HepG2 (cell line): ENCODE measurements around the gene GON4L. TPM values are rescaled to one million over a fixed set of nuclear protein-coding genes. Genes with fewer than 3 reads are reported as not detected.

Experiments used
- ARID4A ChIP-seq: sonication (generic); formaldehyde crosslinking; IDR thresholded peaks from 2 replicates; pipeline ENCODE4 v1.5.0; 2020; ENCODE audit warnings: mild to moderate bottlenecking, missing genetic modification reagents, borderline replicate concordance
- ATF2 ChIP-seq: sonication (generic); formaldehyde crosslinking; IDR thresholded peaks from 2 replicates; pipeline ENCODE4 v1.4.0; 2020; ENCODE audit warnings: missing genetic modification reagents
- ATF4 ChIP-seq, 2 experiments: fragments of 450-650 bp in 1 of 2; sonication (generic) in 1 of 2; formaldehyde crosslinking; IDR thresholded peaks; 2 replicates each; pipeline versions ENCODE4 v1.5.0 to v1.8.0; 2020 to 2022; ENCODE audit warnings: mild to moderate bottlenecking in 1 of 2, missing genetic modification reagents in 1 of 2
- CEBPG ChIP-seq: IDR thresholded peaks from 2 replicates; pipeline ENCODE4 v1.6.1; 2016
- EP300 ChIP-seq, 3 experiments: sonication (generic) in 1 of 3; formaldehyde crosslinking in 1 of 3; IDR thresholded peaks; 2 replicates each; pipeline versions ENCODE4 v1.5.1 to v1.6.1; 2011 to 2020; ENCODE audit warnings: low read depth in 2 of 3, low read length in 2 of 3, borderline replicate concordance in 1 of 3, improper control_type of control experiment in 1 of 3, mild to moderate bottlenecking in 1 of 3, missing genetic modification reagents in 1 of 3, moderate library complexity in 1 of 3
- HDAC1 ChIP-seq: sonication (generic); formaldehyde crosslinking; IDR thresholded peaks from 2 replicates; pipeline ENCODE4 v1.5.1; 2020; ENCODE audit warnings: mild to moderate bottlenecking, missing genetic modification reagents
- HDAC2 ChIP-seq: sonication (generic); formaldehyde crosslinking; IDR thresholded peaks from 2 replicates; pipeline ENCODE4 v1.4.0; 2020; ENCODE audit warnings: missing genetic modification reagents
- HINFP ChIP-seq: sonication (generic); formaldehyde crosslinking; IDR thresholded peaks from 2 replicates; pipeline ENCODE4 v1.4.0; 2020; ENCODE audit warnings: low read depth, mild to moderate bottlenecking, missing genetic modification reagents
- ISL2 ChIP-seq: sonication (generic); formaldehyde crosslinking; IDR thresholded peaks from 2 replicates; pipeline ENCODE4 v1.5.0; 2020; ENCODE audit warnings: missing genetic modification reagents
- KDM5A ChIP-seq: fragments of 200-600 bp; sonication (generic); IDR thresholded peaks from 2 replicates; pipeline ENCODE4 v1.7.0; 2018; ENCODE audit warnings: antibody characterized with exemption, mild to moderate bottlenecking, low read length, borderline replicate concordance
- NR2C2 ChIP-seq: sonication (generic); formaldehyde crosslinking; IDR thresholded peaks from 2 replicates; pipeline ENCODE4 v1.4.0; 2020; ENCODE audit warnings: missing genetic modification reagents, mild to moderate bottlenecking, moderate library complexity, borderline replicate concordance
- PHF20 ChIP-seq: sonication (generic); formaldehyde crosslinking; IDR thresholded peaks from 2 replicates; pipeline ENCODE4 v1.5.0; 2020; ENCODE audit warnings: mild to moderate bottlenecking, missing genetic modification reagents
- RBFOX2 ChIP-seq: fragments of 200-400 bp; formaldehyde crosslinking; IDR thresholded peaks from 2 replicates; pipeline ENCODE4 v1.6.1; 2017; ENCODE audit warnings: low read depth, mild to moderate bottlenecking, low read length
- TGIF2 ChIP-seq: IDR thresholded peaks from 2 replicates; pipeline ENCODE4 v1.6.1; 2016; ENCODE audit warnings: control low read depth, missing compliant biosample characterization
- ZNF564 ChIP-seq: sonication (generic); formaldehyde crosslinking; IDR thresholded peaks from 2 replicates; pipeline ENCODE4 v1.8.1; 2023; ENCODE audit warnings: mild to moderate bottlenecking, missing genetic modification reagents
- ZNF780A ChIP-seq: sonication (generic); formaldehyde crosslinking; IDR thresholded peaks from 2 replicates; pipeline ENCODE4 v1.8.0; 2022; ENCODE audit warnings: mild to moderate bottlenecking, missing genetic modification reagents, moderate library complexity
- ZNF784 ChIP-seq: sonication (generic); formaldehyde crosslinking; IDR thresholded peaks from 2 replicates; pipeline ENCODE4 v1.5.1; 2020; ENCODE audit warnings: missing genetic modification reagents, mild to moderate bottlenecking, borderline replicate concordance
- ZSCAN25 ChIP-seq: sonication (generic); formaldehyde crosslinking; IDR thresholded peaks from 2 replicates; pipeline ENCODE4 v1.8.0; 2022; ENCODE audit warnings: mild to moderate bottlenecking, missing genetic modification reagents
- polyA plus RNA-seq, 8 experiments: library from polyadenylated mRNA; depleted of rRNA in 3 of 8; stranded (reverse) in 7 of 8; unstranded in 1 of 8; fragments of >200 nt; fragmentation: Illumina TruSeq in 4 of 8; extraction: Trizol in 4 of 8; gene quantifications; 2 replicates each; pipeline versions ENCODE4 v1.2.1 to v1.2.3, GENCODE V29; 2011 to 2016; ENCODE audit warnings: low read depth in 4 of 8, missing spikeins in 1 of 8, mixed read lengths in 1 of 8; ENCODE audit not compliant: insufficient read depth in 1 of 8
- total RNA-seq, 5 experiments: library from RNA; depleted of rRNA; stranded (reverse); fragments of >200 nt; fragmentation: Illumina TruSeq; extraction: Trizol; gene quantifications; 2 replicates each; pipeline ENCODE4 v1.2.3, GENCODE V29; 2016; ENCODE audit warnings: low read depth in 1 of 5

The GON4L gene
- total and polyA plus RNA-seq, 2 of the 13 experiments (the other 11 are each of a cell fraction or from before 2014, with no cell fraction given) = 14.6 to 19.6 TPM

- TF ChIP-seq ARID4A (CRISPR knock-in tag) = peak; percentile 89
- TF ChIP-seq RBFOX2 = peak; percentile 84
- TF ChIP-seq KDM5A = peak; percentile 74
- TF ChIP-seq ZNF784 (CRISPR knock-in tag) = no peak
- peak; percentile 90 for TF ChIP-seq PHF20 (CRISPR knock-in tag)
- no peak for TF ChIP-seq ZNF780A (CRISPR knock-in tag)
- no peak for TF ChIP-seq EP300 (IDR thresholded peaks at IDR 0.05; ENCODE audit: low read depth in 2 of 2, low read length in 2 of 2)
- TF ChIP-seq EP300 (CRISPR knock-in tag; IDR thresholded peaks at IDR 0.05; ENCODE audit: borderline replicate concordance) = no peak
- TF ChIP-seq HDAC2 (CRISPR knock-in tag) = peak; percentile 43
- TF ChIP-seq ATF2 (CRISPR knock-in tag) = peak; percentile 79
- no peak for TF ChIP-seq HINFP (CRISPR knock-in tag)
- TF ChIP-seq ATF4 (CRISPR knock-in tag; IDR thresholded peaks at IDR 0.05) = peak in 1 of 2 experiments; percentile 64; a peak in 2 of 4 replicates
- peak; percentile 66; the same call in 1 of the 2 replicates for TF ChIP-seq NR2C2 (CRISPR knock-in tag)
- TF ChIP-seq ZNF564 (CRISPR knock-in tag) = 0 out of 2 replicates have a peak, but pooled peaks have one; percentile 78
- TF ChIP-seq ISL2 (CRISPR knock-in tag) = peak; percentile 34; the same call in 1 of the 2 replicates
- no peak for TF ChIP-seq ZSCAN25 (CRISPR knock-in tag)
- peak; percentile 89 for TF ChIP-seq HDAC1
- peak; percentile 58; the same call in 1 of the 2 replicates for TF ChIP-seq TGIF2 (CRISPR knock-in tag)
- peak; percentile 29; the same call in 1 of the 2 replicates for TF ChIP-seq CEBPG
Measured at GRCh38 chr1:155856975-155857930, at the start of gene GON4L (continued).
